Stimulated activated CD8-positive, alpha-beta memory T cell treated with anti-CD3 and anti-CD28 coated beads, Interleukin-4, amount 100 ng/mL, for 24 hours (primary cell): ENCODE measurements around the gene LMNB1.
"Not testable (repeated sequence)": the region's sequence is repeated elsewhere in the genome, so short reads cannot be mapped to it uniquely, and the experiment has no call there.

Experiments
- DNase-seq: peaks from one replicate; pipeline ENCODE4 v3.0.0-alpha.2; 2020; ENCODE audit warnings: low read depth

LMNB1 gene

GRCh38 chr5:126776499-126777256 lies at the start of gene LMNB1:
TSS of gene LMNB1 (plus strand) at chr5:126777136. CDS start at chr5:126777509, 373 bp downstream.
- peak; percentile 90 for DNase-seq

- DNase-seq: no peak
These were observed 44.2 kb upstream of the LMNB1 start for GRCh38 chr5:126732716-126733115.

DNA sequence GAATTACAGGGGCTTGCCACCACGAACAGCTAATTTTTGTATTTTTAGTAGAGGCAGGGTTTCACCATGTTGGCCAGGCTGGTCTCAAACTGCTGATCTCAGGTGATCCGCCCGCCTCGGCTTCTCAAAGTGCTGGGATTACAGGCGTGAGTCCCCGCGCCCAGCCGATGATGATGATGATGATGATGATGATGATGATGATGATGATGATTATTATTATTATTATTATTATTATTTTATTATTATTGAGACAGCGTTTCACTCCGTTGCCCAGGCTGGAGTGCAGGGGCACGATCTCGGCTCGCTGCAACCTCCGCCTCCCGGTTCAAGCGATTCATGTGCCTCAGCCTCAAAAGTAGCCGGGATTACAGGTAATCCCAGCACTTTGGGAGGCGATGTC lies 42.4 kb upstream of the LMNB1 start:
- not testable (repeated sequence) for DNase-seq

- DNase-seq: no peak
These were observed 40.8 kb upstream of the LMNB1 start for GRCh38 chr5:126736141-126736540.

GRCh38 chr5:126741361-126741760 lies 35.6 kb upstream of the LMNB1 start:
- DNase-seq: no peak

- DNase-seq: no peak
These were observed 34.5 kb upstream of the LMNB1 start for GRCh38 chr5:126742425-126742824.

DNA sequence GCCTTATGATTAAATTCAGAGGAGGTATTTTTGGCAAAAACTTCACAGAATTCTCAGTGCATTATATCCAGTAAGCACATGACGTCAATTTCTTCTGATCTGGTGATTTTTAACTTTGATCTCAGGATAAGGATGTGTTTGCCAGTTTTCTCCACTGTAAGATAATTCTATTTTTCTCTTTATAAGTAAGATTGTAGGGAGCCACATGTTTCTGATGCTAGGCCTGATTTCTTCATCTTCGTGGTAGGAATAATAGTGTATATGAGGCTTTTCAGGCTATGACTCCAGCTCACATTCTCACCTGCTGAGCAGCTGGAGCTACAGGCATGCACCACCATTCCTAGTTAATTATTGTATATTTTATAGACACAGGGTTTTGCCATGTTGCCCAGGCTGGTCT lies 32.1 kb upstream of the LMNB1 start:
- no peak for DNase-seq

- DNase-seq: no peak
These were observed 31.5 kb upstream of the LMNB1 start for GRCh38 chr5:126745259-126745992.

DNA sequence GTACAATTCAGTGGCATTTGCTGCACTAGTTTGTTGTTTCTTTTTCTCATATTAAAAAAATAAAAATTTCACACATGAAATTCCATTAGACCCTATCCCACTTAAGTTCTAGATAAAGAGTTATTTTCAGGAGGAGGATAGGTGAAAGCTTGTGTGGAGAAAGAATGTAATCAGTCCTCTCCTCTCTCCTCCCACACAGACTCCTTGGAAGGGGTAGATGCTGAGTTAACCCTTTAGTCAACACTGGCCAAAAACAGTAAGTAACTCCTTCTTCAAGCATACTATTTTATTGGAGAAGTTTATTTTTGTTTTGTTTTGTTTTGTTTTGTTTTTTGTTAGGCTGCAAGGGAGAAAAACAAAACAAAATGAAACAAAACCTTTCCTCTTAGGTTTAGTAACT lies 30.6 kb upstream of the LMNB1 start:
- no peak for DNase-seq

DNA sequence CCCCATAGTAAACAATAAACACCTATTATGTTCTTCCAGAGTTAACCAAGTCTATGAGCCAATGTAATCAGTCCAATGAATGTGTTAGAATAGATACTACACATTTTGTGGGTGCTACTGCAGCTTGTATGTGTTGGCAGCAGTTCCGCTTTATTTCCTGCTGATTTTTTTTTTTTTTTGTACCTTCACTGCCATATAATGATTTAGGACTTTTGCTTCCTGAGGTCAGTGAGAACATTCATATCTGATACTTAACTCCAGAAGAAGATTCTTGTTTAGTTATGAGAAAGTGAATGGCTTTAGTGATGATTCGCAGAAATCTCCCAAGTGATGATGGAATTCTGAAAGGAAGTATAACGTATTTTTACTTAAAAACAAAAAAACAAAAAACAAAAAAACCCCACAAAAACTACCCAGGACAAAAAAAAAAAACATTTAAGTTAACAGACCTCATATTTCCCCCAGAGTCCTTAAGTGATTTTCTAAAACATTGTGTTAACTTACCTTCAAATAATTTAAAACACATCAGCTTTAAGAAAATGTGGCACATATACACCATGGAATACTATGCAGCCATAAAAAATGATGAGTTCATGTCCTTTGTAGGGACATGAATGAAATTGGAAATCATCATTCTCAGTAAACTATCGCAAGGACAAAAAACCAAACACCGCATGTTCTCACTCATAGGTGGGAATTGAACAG lies 24.7 kb upstream of the LMNB1 start:
- DNase-seq: no peak

GRCh38 chr5:126753227-126753626 lies 23.7 kb upstream of the LMNB1 start:
- no peak for DNase-seq

GRCh38 chr5:126754609-126755008 lies 22.3 kb upstream of the LMNB1 start:
- no peak for DNase-seq

DNA sequence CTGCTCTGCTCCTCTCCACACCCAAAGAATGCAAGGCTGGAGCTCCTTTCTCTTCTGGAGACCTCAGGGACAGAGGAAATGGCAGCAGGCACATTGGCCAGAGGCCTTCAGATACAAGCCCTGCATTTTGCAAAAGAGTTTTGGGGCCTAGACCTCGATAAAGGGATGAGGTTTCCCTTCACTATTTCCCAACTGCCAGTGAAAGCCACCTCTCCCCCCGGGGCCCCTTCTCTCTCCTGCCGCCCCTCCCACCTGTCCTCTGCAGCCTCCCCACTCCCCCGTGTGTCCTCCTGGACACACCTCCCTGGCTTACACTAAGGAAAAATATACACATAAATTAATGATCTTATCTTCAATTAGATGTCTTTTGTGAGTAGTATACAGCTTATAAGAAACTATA lies 21.3 kb upstream of the LMNB1 start:
- no peak for DNase-seq

- no peak for DNase-seq
These were observed 19.1 kb upstream of the LMNB1 start for GRCh38 chr5:126757713-126758357.

DNA sequence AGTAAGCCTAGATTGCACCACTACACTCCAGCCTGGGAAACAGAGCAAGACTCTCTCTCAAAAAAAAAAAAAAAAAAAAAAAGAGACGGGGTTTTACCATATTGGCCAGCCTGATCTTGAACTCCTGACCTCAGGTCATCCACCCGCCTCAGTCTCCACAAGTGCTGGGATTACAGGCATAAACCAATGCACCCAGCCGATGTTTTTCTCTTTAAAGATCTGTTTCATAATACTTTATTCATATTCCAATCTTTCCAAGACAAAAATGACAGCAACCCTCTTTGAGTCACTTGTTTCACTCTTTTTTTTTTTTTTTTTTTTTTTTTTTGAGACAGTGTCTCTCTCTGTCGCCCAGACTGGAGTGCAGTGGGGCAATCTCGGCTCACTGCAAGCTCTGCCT lies 13.6 kb upstream of the LMNB1 start:
- DNase-seq: no peak

DNA sequence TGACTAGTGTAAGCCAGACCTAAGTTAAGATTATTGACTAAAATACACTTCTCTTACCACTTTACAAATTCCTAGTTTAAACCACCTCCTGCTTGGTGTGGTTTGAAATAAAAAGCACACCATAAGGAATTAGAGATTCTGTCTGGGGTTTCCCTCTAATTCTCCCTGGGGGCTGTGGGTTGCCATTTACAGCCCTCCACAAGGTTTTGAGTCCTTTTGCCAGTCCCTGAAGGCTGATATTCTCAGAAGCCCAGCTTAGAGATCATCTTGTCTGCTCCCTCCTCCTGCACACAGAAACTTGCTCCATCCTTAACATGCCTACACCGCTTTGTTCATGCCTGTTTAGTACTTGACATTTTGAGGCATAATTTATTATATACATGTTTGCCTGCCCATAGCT lies 7.2 kb upstream of the LMNB1 start:
- no peak for DNase-seq

GRCh38 chr5:126773536-126773935 lies 3.4 kb upstream of the LMNB1 start:
- not testable (repeated sequence) for DNase-seq

DNA sequence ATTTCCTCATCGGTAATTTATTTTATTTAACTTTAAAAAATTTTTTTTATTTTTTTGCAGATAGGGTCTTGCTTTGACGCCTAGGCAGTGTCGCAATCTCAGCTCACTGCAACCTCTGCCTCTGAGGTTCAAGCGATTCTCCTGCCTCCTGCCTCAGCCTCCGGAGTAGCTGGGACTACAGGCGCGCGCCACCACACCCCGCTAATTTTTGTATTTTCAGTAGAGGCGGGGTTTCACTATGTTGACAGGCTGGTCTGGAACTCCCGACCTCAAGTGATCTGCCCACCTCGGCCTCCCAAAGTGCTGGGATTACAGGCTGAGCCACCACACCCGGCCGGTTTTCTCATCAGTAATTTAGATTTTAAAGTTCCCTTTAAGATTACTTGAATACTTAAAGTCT lies 2.3 kb upstream of the LMNB1 start:
- not testable (repeated sequence) for DNase-seq

GRCh38 chr5:126777257-126777974 lies 480 bp downstream of the LMNB1 start:
- DNase-seq: peak; percentile 37

- peak; percentile 87 for DNase-seq
These were observed 1.2 kb downstream of the LMNB1 start for GRCh38 chr5:126777975-126778674.
